NCI-H2107 treated with DMSO at 0.1 percent for 48 hours (cell line): ENCODE data around the gene EP400.
"Not testable (repeated sequence)": the region's sequence is repeated elsewhere in the genome, so short reads cannot be mapped to it uniquely, and the experiment has no call there.

ENCODE experiments used
- DNase-seq: peaks from one replicate; lab custom pipeline; 2025; ENCODE audit not compliant: unreplicated experiment; lab: John Stamatoyannopoulos, UW

Gene EP400

DNA sequence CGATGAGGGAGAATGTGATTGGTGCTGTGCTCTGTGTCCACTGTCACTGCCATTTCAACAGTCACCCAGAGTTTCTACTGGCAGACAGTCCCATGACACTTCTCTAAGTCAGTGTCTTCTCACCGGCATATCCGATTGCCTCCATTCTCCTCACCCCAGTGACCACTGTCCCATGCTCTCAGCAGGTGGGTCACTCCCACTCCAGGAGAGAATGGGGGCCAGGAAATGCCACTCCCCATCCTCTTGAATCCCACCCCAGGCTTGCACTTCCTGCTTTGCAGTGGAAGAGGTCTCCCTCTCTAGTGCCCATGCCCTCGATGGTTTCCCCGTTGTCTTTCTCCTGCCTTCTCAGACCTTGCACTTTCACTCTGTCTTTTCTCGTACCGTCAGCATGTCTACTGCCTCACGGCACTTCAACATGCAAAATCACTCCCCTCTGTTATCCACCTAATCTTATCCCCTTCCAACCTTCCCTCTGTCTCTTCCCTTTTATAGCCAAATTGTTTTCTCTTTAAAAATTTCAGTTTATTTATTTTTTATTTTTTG lies 2.2 kb upstream of the EP400 start:
- no peak for DNase-seq

DNA sequence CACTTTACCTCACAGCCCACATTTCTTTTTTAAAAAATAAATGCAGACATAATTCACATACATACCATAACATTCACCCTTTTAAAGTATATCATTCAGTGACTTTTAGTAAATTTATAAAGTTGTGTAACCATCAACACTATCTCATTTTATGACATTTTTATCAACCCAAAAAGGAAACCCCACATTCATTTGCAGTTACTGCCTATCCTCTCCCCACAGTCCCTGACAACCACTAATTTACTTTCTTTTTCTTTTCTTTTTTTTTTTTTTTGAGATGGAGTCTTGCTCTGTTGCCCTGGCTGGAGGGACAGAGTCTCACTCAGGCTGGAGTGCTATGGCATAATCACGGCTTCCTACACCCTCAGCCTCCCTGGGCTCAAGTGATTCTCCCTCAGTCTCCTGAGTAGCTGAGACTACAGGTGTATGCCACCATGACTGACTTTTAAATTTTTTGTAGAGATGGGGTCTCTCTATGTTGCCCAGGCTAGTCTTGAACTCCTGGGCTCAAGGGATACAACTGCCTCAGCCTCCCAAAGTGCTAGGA lies 1.5 kb upstream of the EP400 start:
- no peak for DNase-seq

DNA sequence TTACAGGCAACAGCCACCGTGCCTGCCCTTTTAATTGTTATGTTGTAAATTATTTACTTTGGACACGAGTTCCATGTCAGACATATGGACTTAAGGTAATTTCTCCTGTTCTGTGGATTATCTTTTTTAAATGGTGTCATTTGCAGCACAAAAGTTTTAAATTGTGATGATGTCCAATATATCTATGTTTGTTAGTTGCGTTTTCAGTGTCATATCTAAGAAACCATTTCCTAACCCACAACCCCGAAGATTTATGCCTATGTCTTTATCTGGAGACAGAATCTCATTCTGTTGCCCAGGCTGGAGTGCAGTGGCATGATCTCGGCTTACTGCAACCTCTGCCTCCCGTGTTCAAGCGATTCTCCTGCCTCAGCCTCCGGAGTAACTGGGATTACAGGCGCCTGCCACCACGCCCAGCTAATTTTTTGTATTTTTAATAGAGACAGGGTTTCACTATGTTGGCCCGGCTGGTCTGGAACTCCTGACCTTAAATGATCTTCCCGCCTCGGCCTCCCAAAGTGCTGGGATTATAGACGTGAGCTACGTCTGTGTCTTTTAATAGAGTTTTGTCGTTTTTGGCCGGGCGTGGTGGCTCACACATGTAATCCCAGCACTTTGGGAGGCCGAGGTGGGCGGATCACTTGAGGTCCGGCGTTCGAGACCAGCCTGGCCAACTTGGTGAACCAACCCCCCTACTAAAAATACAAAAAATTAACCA lies 870 bp upstream of the EP400 start:
- not testable (repeated sequence) for DNase-seq

DNA sequence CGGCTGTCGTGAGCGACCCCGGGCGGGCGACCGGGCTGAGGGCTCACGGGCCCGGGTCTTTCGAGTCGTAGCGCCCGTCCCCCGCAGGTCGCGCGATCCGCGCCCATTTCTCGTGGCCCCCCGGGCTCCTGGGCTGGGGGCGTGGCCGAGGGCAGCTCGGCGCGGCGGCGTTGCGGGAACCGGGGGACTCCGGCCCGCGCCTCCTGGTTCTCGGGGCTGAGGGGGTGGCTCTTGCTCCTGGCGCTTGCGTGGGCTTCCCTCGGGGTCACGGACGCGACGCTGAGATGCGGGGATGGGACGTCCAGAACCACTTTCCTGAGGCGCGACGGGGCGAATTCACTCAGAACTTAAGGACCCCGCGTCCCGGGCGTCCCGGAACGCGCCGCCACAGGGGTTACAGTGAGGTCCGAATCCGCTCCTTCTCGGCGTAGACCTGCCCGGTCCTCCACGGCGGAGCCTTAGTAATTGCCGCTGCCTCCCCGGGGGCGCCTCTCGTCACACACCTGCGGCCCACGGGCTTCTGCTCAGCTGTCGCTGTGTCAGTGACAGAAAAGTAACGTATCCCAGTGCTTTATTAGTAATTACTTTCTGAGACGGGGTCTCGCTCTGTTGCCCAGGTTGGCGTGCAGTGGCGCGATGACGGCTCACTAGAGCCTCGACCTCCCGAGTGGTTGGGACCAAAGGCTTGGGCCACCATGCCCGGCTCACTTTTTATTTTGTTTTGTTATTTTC lies 606 bp downstream of the EP400 start:
- DNase-seq: no peak

DNA sequence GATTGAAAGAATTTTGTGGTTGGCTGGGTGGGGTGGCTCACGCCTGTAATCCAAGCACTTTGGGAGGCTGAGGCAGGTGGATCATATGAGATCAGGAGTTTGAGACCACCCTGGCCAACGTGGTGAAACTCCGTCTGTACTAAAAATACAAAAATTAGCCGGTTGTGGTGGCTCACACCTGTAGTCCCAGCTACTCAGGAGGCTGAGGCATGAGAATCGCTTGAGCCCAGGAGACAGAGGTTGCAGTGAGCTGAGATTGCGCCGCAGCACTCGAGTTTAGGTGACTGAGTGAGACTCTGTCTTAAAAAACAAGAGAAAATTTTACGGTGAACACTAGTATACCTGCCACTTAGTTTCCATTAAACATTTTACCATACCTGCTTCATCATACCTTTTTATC lies 4.1 kb downstream of the EP400 start:
- not testable (repeated sequence) for DNase-seq

DNA sequence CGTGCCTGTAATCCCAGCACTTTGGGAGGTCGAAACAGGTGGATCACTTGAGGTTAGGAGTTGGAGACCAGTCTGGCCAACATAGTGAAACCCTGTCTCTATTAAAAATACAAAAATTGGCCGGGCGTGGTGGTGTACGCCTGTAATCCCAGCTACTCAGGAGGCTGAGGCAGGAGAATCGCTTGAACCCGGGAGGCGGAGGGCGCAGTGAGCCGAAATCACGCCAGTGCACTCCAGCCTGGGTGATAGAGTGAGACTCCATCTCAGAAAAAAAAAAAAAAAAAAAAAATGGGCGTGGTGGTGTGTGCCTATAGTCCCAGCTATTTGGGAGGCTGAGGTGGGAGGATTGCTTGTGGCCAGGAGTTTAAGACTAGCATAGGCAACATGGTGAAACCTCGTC lies 4.7 kb downstream of the EP400 start:
- not testable (repeated sequence) for DNase-seq

DNA sequence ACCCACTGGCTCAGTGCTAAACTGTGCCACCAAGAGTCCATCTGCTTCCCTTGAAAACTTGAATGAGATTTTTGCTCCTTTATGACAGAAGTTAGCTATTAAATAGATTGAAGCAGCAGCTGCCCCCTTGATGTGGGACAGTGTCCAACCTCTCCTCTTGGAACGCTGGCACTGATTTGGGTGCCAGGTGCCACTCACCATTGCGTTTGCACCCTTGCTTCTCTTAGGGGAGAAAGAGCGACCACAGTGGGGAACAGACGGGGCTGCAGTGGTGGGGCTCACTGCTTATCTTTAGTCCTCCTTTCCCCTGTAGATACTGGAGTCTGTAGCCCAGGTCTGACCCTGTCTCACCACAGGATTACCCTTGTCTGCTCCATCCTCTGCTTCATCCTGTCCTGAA lies 9.4 kb downstream of the EP400 start:
- DNase-seq: no peak

DNA sequence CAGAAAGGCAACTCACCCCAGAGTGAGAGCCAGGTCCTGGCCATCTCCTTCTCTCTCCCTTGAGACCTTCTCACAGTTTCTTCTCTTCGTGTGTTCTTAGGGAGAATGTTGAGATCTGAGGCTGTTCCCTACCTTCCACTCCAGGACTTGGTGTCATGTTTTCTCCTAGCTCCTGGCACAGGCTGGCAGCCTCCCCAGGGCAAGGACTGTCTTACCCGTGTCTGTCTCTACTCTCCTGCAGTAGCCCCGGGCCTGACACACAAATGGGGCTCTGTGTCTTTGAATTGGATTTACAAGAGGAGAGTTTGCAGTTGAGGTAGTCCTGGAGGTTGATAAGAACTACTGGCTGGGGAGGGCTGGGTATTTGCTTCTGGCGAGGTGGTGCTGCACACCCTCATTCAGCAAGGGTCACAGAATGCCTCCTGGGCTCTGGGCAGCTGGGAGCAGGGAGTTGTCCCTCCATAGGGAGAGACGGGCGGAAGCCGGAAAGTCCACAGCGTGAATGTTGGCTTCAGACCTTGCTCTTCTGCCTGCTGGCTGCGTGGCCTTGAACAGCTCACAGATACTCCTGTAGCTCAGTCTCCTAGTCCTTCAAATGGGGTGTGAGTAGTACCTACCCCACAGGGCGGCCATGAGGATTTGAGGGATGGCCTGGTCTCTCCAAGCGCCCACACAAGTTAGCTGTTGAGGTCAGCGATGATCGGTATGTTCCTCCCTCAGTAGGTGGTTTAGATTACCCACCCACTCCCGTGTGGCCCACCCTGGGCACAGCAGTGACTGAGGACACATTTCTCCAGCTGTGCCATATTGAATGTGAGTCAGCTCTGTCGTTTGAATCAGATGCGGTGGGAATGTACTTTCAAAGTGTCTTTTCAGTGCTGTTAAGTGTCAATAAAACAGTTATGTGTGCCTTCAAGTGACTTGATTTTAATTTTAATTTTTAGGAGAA lies 10.2 kb downstream of the EP400 start:
- DNase-seq: no peak

DNA sequence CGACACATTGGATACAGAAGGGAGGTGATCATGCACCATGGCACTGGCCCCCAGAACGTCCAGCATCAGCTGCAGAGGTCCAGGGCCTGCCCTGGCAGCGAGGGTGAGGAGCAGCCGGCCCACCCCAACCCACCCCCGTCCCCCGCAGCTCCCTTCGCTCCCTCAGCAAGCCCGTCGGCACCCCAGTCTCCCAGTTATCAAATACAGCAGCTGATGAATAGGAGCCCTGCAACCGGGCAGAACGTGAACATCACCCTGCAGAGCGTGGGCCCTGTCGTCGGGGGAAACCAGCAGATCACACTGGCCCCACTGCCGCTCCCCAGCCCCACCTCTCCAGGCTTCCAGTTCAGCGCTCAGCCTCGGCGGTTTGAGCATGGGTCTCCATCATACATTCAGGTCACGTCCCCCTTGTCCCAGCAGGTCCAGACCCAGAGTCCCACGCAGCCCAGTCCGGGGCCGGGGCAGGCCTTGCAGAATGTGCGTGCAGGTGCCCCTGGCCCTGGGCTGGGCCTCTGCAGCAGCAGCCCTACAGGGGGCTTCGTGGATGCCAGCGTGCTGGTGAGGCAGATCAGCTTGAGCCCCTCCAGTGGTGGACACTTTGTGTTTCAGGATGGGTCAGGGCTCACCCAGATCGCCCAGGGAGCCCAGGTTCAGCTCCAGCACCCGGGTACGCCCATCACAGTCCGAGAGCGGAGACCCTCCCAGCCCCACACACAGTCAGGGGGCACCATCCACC lies 11.0 kb downstream of the EP400 start:
- DNase-seq: not testable (repeated sequence)

DNA sequence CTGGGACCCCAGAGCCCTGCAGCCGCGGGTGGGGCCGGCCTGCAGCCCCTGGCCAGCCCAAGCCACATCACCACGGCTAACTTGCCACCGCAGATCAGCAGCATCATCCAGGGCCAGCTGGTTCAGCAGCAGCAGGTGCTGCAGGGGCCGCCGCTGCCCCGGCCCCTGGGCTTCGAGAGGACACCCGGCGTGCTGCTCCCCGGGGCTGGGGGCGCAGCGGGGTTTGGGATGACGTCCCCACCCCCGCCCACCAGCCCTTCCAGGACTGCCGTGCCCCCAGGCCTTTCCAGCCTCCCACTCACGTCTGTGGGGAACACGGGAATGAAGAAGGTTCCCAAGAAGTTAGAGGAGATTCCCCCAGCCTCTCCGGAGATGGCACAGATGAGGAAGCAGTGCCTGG lies 11.6 kb downstream of the EP400 start:
- DNase-seq: not testable (repeated sequence)

DNA sequence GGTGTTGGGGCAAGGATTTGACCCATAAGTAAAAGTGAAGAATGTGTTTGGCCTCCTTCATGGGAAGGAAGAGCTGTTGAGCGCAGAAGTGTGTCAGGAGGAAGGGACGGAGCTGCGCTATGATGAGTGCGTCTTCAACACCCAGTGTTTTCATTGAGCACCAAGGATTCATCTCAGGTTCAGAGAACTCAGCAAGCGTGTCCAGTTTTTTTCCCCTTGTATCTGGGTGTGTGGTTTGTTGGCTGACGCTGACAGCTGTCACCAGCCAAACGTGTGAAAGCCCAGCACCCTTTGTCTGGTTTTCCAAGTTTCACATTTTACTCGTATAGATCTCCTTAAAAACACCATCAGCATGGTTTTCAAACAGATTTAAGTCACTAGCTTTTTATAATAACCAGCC lies 12.3 kb downstream of the EP400 start:
- DNase-seq: no peak

DNA sequence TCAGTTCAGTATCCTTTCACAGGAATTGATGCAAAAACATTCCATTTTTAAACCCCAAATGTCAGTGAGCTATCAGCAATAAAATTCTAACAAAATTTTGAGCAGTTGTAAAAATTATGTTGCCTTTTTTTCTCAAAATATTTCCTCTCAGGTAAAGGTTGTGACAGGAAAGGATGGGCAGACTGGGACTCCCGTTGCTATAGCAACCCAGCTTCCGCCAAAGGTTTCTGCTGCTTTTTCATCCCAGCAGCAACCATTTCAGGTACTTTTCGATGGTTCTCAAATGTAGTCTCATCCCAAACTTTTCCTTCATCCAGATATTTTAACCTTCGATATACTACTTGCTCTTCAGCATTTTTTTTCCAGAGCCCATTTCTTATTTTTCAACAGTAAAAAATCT lies 13.6 kb downstream of the EP400 start:
- no peak for DNase-seq

DNA sequence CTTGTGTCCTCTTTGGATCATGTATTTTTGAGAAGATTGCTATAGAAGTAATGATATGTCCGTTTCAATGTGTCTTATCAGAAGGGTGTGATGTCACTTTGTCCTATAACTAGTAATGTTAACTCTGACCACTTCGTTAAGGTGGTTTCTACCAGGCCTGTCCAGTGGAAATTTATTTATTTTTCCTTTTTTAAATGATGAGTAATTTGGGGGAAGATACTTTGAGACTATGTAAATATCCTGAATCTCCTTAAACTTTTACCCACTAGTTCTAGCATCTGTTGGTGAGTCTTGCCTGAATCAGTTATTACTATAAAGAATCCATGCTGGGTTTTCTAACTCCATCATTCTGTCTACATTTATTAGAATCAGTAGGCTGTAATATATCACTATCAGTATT lies 15.3 kb downstream of the EP400 start:
- DNase-seq: no peak

DNA sequence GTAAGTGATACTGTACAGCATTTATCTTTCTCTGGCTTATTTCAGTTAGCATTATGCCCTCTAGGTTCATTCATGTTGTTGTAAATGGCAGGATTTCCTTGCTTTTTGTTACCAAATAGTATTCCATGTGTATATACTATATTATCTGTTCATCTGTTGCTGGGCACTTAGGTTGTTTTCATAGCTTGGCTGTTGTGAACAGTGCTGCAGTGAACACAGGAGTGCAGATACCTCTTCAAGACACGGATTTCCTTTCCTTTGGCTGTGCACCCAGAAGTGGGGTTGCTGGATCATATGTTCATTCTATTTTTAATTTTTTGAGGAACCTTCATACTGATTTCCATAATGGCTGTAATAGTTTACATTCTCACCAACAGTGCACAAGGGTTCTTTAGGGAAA lies 21.5 kb downstream of the EP400 start:
- no peak for DNase-seq

DNA sequence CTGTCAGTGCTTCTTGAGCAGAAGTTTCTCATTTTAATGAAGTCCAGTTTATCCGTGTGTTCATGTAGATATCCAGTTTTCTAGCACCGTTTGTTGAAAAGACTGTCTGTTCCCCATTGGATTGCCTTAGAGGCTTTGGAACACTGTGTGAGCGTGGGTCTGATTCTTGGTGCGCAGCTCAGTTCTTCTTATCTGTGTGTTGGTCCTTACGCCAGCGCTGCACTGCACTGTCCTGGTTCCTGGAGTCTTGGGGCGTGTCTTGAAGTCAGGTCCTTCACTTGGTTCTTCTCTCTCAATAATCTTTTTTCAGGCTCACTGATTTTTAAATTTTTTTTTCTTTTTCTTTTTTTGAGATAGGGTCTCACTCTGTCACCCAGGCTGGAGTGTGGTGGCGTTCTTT lies 25.5 kb downstream of the EP400 start:
- no peak for DNase-seq

DNA sequence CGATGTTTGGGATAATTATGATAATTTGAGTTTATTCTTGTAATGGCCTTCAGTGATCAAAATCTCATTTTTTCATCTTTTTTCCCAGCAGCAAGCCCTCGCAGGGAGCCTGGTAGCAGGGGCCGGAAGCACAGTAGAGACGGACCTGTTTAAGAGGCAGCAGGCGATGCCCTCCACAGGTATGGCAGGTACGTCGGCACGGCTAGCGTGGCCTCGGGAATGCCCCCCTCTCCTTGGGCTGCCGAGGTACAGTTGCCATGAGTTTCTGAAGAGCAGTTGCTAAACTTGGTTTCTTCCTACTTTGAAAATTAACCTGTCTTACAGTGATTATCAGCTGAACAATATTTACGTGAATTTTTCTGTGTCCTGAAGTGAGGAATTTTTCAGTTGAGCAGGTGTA lies 29.9 kb downstream of the EP400 start:
- no peak for DNase-seq

DNA sequence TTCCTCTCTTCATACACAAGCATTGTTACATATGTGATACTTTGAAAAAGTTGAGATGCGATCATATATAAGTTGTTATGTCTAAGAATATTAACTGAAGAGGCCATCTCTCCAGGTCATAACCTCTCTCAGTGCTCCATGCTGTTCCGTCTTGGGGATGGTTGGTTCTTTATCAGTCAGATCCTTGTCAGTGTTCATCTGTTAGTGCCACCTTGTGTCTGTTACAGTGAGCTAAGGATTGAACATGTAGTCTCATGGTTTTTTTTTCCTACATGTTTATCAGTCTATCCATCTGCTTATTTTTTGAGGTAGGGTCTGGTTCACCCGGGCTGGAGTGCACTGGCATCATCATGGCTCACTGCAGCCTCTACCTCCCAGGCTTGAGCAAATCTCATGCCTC lies 30.5 kb downstream of the EP400 start:
- DNase-seq: no peak

DNA sequence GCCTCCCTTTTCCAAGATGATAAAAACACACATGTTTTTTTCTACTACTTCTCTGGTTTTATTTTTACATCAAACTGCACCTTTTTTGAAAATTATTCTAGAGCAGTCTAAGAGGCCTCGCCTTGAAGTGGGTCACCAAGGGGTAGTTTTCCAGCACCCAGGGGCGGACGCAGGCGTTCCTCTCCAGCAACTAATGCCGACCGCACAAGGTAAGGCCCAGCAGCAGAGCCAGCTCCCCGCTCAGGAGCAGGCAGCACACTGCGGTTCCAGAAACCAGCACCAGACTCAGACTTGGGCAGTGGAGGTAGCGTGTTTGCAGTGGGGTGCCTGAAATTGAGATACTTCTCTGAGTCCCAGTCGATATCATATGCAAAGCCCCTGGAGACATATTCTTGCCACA lies 31.6 kb downstream of the EP400 start:
- no peak for DNase-seq

DNA sequence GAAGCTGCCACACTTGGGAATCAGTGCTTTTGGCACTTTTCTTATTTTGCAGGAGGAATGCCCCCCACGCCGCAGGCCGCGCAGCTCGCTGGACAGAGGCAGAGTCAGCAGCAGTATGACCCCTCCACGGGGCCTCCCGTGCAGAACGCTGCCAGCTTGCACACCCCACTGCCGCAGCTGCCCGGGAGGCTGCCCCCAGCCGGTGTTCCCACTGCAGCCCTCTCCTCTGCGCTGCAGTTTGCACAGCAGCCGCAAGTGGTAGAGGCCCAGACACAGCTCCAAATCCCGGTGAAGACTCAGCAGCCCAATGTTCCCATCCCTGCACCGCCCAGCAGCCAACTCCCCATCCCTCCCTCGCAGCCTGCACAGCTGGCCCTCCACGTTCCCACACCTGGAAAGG lies 32.3 kb downstream of the EP400 start:
- no peak for DNase-seq

DNA sequence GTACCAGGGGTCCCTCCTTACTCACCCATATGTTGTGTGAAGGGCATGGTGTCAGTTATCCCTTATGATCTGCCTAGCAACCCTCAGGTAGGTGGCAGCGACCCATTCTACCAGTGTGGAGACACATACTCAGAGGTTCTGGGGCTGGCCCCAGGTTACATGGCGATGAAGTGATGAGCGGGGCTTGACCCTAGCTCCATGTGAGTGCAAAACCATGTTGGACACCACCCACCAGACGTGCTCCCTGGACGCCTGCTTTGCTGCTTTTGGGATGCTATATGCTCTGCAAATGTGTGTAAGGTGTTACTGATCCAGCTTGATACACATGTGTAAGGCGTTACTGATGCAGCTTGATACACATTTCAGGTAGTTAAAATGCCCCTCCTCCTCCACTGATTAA lies 33.3 kb downstream of the EP400 start:
- no peak for DNase-seq
